HG03520 (cell line): Measurements from ENCODE around the gene PTK6.
"Not testable (repeated sequence)": the region's sequence is repeated elsewhere in the genome, so short reads cannot be mapped to it uniquely, and the experiment has no call there.

Experiments
- ATAC-seq: cut with Tn5 transposase; IDR thresholded peaks from one replicate; pipeline ENCODE4 v1.9.1; 2021; ENCODE audit warnings: mild to moderate bottlenecking, moderate library complexity; ENCODE audit not compliant: unreplicated experiment

PTK6 gene

DNA sequence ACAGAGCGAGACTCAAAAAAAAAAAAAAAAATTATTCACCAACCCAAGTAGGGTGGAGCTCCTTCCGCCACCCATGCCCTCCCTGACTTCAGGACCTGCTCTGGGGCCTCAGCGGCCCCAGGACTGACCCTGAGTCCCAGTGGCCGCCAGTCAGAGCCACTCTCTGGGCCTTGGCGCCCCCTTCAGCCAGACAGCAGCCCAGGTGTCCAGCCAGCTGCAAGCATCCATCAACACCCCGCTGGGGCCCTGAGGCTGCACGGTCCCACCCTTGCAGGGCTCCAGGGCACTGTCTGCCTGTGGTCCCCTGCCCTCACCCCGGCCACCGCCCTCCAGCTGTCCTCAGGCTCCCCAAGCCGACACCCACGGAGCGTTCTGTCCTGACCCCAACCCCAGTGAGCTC, 53.3 kb downstream of the PTK6 start:
- ATAC-seq = no peak

DNA sequence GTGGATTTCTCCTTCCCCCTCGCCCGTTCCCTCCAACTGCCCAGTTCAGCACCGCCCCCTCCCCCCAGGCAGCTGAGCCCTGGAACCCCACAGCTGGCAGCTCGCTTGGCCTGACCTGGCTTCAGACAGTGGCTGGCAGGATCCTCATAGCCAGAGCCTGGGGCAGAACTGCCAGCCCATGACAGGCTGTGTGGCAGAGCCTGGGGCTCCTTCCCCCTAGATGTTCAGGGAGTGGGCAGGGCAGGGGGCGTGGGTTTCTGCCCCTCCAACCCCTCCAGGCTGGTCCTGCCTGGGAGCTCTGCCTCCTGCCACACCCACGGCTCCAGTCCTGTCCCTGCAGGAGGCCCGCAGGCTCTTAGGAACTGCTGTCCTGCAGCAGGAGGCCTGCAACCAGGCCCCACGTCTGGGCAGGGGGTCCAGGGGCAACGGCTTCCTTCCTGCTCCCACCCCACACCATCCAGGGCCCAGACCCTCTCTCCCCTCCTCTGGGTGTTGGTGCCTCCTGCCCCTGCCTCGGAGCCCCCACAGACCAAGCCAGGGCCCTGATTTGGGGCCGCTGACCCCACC, 55.1 kb downstream of the PTK6 start:
- no peak for ATAC-seq

DNA sequence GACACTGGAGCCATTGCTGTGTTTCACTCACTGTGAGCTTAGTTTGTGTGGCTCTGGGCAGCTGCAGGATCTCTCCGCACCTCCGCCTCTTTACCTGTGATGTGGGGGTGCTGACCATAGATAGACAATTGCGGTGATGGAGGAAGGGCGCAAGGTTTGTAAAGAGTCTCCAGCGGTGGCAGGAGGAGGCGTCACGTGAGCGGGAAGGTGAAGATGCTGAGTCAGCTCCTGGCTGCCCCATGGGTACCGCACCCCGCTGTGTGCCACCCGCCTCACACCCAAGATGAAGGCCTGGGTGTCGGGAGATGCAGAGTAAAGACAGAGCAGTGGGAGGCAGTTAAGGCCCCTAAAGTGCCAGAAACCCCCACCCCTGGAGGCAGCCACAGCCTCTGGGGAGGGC, 55.7 kb downstream of the PTK6 start:
- no peak for ATAC-seq

DNA sequence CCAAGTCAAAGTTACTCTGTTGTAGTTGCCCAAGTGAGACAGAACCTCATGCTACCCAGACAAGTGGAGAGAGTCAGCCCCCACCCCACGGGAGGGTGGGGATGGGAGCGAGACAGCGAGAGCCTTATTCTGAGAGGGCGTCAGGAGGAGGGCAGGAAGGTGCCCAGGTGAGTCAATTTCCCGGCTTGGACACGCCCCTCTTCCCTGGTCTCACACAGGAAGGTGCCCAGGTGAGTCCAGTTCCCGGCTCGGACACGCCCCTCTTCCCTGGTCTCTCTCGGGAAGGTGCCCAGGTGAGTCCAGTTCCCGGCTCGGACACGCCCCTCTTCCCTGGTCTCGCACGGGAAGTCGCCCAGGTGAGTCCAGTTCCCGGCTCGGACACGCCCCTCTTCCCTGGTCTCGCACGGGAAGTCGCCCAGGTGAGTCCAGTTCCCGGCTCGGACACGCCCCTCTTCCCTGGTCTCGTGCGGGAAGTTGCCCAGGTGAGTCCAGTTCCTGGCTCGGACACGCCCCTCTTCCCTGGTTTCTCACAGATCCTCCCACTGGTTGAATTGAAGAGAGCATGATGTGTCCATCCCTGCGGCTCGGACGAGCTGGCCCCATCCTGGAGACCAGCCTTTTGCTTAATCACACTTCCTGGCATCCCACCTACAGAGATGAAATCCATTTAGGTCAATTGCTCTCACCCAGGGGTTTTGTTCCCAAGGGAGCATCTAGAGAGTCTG, 57.3 kb downstream of the PTK6 start:
- ATAC-seq = not testable (repeated sequence)

DNA sequence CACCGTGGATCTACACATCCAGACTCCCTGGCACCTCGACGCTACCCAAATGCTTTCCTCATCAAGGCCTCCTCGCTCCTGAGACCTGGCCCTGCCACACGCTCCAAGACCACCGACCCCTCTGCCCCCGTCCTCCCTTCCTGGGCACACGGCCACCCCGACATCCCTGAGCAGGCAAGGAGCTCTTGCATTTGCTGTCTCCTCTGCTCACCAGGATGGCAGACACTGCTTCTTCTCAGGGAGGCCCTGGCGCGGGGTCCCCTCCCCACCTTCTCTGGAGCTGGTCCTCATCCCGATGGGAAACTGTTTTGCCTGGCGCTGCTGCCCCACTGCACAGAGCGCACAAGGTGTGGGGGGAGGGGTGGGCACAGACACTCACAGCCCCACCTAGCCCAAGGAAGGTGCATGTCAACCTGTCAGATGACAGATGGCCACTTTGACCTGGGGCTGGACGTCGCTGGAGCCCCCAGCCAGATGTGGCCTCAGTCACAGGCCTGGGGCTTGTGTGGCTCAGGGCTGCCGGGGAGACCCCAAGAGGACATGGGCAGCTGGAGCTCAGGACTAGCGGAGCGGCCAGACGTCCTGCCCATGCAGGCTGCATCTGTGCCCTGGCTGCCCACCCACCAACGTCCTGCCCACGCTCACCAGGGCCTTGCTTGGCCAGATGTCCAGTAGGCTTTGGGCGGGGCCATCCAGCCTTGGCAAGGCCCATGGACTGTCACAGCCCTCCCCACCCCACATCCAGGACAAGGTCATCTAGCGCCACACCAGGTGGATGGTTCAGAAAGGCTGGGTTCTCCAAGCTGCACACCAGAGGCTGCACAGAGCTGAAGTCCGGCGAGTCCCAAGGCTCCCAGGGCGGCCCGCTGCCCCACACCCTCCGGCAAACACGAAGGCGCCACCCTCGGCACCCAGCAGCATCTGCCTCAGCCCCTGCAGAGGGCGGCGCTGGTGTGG, 58.6 kb downstream of the PTK6 start:
- ATAC-seq = no peak
